SU-DHL-6 (cell line): ENCODE results near the gene PDGFD.

ENCODE experiments used
- EZH2phosphoT487 ChIP-seq: fragments of 200-600 bp; sonication (generic), shearing (Covaris generic); conservative IDR thresholded peaks from 2 replicates; pipeline ENCODE4 v1.6.1; 2018; ENCODE audit warnings: mild to moderate bottlenecking, antibody characterized with exemption, low read length, moderate library complexity, mixed read lengths
- TF ChIP-seq, protein P1 (sequence below): fragments of 200-600 bp; sonication (generic); IDR thresholded peaks from one replicate; pipeline ENCODE4 v1.5.1; 2017; ENCODE audit warnings: antibody characterized with exemption, mild to moderate bottlenecking, low read length, moderate library complexity; ENCODE audit not compliant: insufficient read depth, poor library complexity, severe bottlenecking

DNA sequence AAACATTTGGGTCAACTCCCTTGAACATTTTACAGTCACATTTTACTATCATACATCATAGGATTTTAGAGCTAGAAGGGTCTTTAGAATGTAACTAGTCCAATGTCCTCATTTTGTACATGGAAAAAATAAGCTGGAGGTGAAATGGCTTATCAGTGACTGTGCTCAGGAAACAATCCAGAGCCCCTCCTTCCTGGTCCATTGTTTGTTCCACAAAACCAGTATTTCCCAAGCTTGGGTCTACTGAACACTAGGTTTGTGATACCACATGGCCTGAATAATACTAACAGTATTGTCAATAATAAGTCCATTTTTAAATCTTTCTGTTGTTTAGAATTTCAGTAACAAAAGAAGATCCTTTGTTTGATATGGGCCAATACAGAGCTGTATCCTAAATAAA is 27.1 kb downstream of the PDGFD start:
- TF ChIP-seq, protein P1, sequence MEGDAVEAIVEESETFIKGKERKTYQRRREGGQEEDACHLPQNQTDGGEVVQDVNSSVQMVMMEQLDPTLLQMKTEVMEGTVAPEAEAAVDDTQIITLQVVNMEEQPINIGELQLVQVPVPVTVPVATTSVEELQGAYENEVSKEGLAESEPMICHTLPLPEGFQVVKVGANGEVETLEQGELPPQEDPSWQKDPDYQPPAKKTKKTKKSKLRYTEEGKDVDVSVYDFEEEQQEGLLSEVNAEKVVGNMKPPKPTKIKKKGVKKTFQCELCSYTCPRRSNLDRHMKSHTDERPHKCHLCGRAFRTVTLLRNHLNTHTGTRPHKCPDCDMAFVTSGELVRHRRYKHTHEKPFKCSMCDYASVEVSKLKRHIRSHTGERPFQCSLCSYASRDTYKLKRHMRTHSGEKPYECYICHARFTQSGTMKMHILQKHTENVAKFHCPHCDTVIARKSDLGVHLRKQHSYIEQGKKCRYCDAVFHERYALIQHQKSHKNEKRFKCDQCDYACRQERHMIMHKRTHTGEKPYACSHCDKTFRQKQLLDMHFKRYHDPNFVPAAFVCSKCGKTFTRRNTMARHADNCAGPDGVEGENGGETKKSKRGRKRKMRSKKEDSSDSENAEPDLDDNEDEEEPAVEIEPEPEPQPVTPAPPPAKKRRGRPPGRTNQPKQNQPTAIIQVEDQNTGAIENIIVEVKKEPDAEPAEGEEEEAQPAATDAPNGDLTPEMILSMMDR: no peak
- TF ChIP-seq EZH2phosphoT487: no peak
